Central memory CD8-positive, alpha-beta T cell (primary cell): ENCODE measurements around the gene PTPN5.
A peak's percentile ranks its signal among the peaks of the same experiment; 100 is the strongest.

ENCODE experiments used
- ATAC-seq: fragments of 150-1000 bp; cut with Tn5 transposase; replicated peaks from 2 replicates; pipeline ENCODE4 v1.10.0; 2022; ENCODE audit warnings: mild to moderate bottlenecking, moderate FRiP score, moderate number of reproducible peaks; ENCODE audit not compliant: poor library complexity, severe bottlenecking; ENCODE audit errors: extremely low read depth
- DNase-seq, 2 donors: peaks; one replicate each; pipeline ENCODE4 v3.0.0; 2021; ENCODE audit warnings: low spot score in 2 of 2
- H3K27ac Mint-ChIP-seq: one replicate; pipeline ENCODE4 v1.8.0; 2022; ENCODE audit warnings: low read depth, mild to moderate bottlenecking, moderate library complexity, mixed read lengths
- H3K27me3 Mint-ChIP-seq: one replicate; pipeline ENCODE4 v1.8.0; 2022; ENCODE audit warnings: mixed read lengths
- H3K36me3 Mint-ChIP-seq: one replicate; pipeline ENCODE4 v1.8.0; 2022; ENCODE audit warnings: mild to moderate bottlenecking, moderate library complexity, mixed read lengths; ENCODE audit not compliant: insufficient read depth
- H3K4me1 Mint-ChIP-seq: one replicate; pipeline ENCODE4 v1.8.0; 2022; ENCODE audit warnings: mixed read lengths
- H3K4me3 Mint-ChIP-seq: one replicate; pipeline ENCODE4 v1.8.0; 2022; ENCODE audit warnings: mild to moderate bottlenecking, moderate library complexity, mixed read lengths
- H3K9me3 Mint-ChIP-seq: one replicate; pipeline ENCODE4 v1.8.0; 2022; ENCODE audit warnings: mixed read lengths

Gene PTPN5

GRCh38 chr11:18730020-18730419 is 61.6 kb downstream of the PTPN5 start:
- ATAC-seq: no peak
- peaks cover 11% of the 10 kb centered on the region for H3K4me1 Mint-ChIP-seq
- H3K36me3 Mint-ChIP-seq: no peaks in the 10 kb centered on the region

GRCh38 chr11:18729426-18729825 is 62.2 kb downstream of the PTPN5 start:
- H3K9me3 Mint-ChIP-seq: no peaks in the 10 kb centered on the region
- peaks cover 11% of the 10 kb centered on the region for H3K4me1 Mint-ChIP-seq
- ATAC-seq: no peak
- DNase-seq: no peak
- H3K4me3 Mint-ChIP-seq: no peak overlapping the region
- no peaks in the 10 kb centered on the region for H3K27me3 Mint-ChIP-seq
- H3K27ac Mint-ChIP-seq: no peak overlapping the region
- no peaks in the 10 kb centered on the region for H3K36me3 Mint-ChIP-seq

More at GRCh38 chr11:18730020-18730419, 61.6 kb downstream of the PTPN5 start:
- H3K4me3 Mint-ChIP-seq: no peak overlapping the region
- no peaks in the 10 kb centered on the region for H3K9me3 Mint-ChIP-seq
- no peak overlapping the region for H3K27ac Mint-ChIP-seq
- peaks cover 3% of the 10 kb centered on the region for H3K27me3 Mint-ChIP-seq
- DNase-seq: no peak

- Mint-ChIP-seq H3K4me3 (no peak overlapping the region), H3K36me3 (no peaks in the 10 kb centered on the region), H3K27me3 (no peaks in the 10 kb centered on the region), H3K27ac (no peak overlapping the region), H3K4me1 (peaks cover 11% of the 10 kb centered on the region), H3K9me3 (no peaks in the 10 kb centered on the region)
- no peak for DNase-seq
- ATAC-seq: no peak
Measured at GRCh38 chr11:18728658-18729057, 62.9 kb downstream of the PTPN5 start.

GRCh38 chr11:18727479-18728236 is 63.9 kb downstream of the PTPN5 start:
- H3K27me3 Mint-ChIP-seq: no peaks in the 10 kb centered on the region

GRCh38 chr11:18726040-18726439 is 65.6 kb downstream of the PTPN5 start, which contains the start of gene IGSF22:
Gene IGSF22 (minus strand): TSS chr11:18726188. CDS start chr11:18724236, 1,952 bp downstream.
- no peak within 1 kb of the TSS for H3K27ac Mint-ChIP-seq
- H3K4me1 Mint-ChIP-seq: peaks cover 17% of the 10 kb centered on the region
- no peaks in the 10 kb centered on the region for H3K9me3 Mint-ChIP-seq
- ATAC-seq: no peak
- peaks cover 1% of the 10 kb centered on the region for H3K36me3 Mint-ChIP-seq
- H3K4me3 Mint-ChIP-seq: no peak within 1 kb of the TSS
- no peak for DNase-seq
- H3K27me3 Mint-ChIP-seq: no peaks in the 10 kb centered on the region

More at GRCh38 chr11:18727479-18728236, 63.9 kb downstream of the PTPN5 start:
- Mint-ChIP-seq H3K36me3 (no peaks in the 10 kb centered on the region), H3K9me3 (no peaks in the 10 kb centered on the region), H3K27ac (no peak overlapping the region), H3K4me3 (no peak overlapping the region), H3K4me1 (peaks cover 11% of the 10 kb centered on the region)
- ATAC-seq: no peak
- no peak for DNase-seq

GRCh38 chr11:18723991-18724390 is 67.6 kb downstream of the PTPN5 start:
- Mint-ChIP-seq H3K9me3 (no peaks in the 10 kb centered on the region), H3K36me3 (peaks cover 1% of the 10 kb centered on the region), H3K27me3 (no peaks in the 10 kb centered on the region), H3K27ac (no peak overlapping the region), H3K4me3 (no peak overlapping the region), H3K4me1 (peaks cover 28% of the 10 kb centered on the region)
- no peak for ATAC-seq
- no peak for DNase-seq

GRCh38 chr11:18722293-18722637 is 69.3 kb downstream of the PTPN5 start:
- peaks cover 22% of the 10 kb centered on the region for H3K4me1 Mint-ChIP-seq
- H3K27ac Mint-ChIP-seq: no peak overlapping the region
- H3K4me3 Mint-ChIP-seq: peak overlapping the region; percentile 84
- DNase-seq (no peak), ATAC-seq (no peak)
- no peaks in the 10 kb centered on the region for H3K27me3 Mint-ChIP-seq
- no peaks in the 10 kb centered on the region for H3K9me3 Mint-ChIP-seq
- peaks cover 1% of the 10 kb centered on the region for H3K36me3 Mint-ChIP-seq

GRCh38 chr11:18721561-18722292 is 69.9 kb downstream of the PTPN5 start:
- Mint-ChIP-seq H3K27ac (no peak overlapping the region), H3K4me3 (peak overlapping the region; percentile 84), H3K27me3 (no peaks in the 10 kb centered on the region), H3K36me3 (peaks cover 1% of the 10 kb centered on the region), H3K9me3 (no peaks in the 10 kb centered on the region), H3K4me1 (peaks cover 22% of the 10 kb centered on the region)
- no peak for DNase-seq
- peak; percentile 64 for ATAC-seq

- Mint-ChIP-seq H3K9me3 (no peaks in the 10 kb centered on the region), H3K4me1 (peaks cover 22% of the 10 kb centered on the region), H3K36me3 (peaks cover 1% of the 10 kb centered on the region), H3K27me3 (no peaks in the 10 kb centered on the region), H3K27ac (no peak overlapping the region), H3K4me3 (peak overlapping the region; percentile 84)
- DNase-seq: peak; percentile 66 to 71
- ATAC-seq: peak; percentile 89
Measured at GRCh38 chr11:18720808-18721560, 70.6 kb downstream of the PTPN5 start.

- H3K4me1 Mint-ChIP-seq: peaks cover 22% of the 10 kb centered on the region
- ATAC-seq (no peak), DNase-seq (no peak)
- no peaks in the 10 kb centered on the region for H3K9me3 Mint-ChIP-seq
- peaks cover 1% of the 10 kb centered on the region for H3K36me3 Mint-ChIP-seq
- peak overlapping the region; percentile 84 for H3K4me3 Mint-ChIP-seq
- peaks cover 3% of the 10 kb centered on the region for H3K27me3 Mint-ChIP-seq
- no peak overlapping the region for H3K27ac Mint-ChIP-seq
Measured at GRCh38 chr11:18720091-18720807, 71.3 kb downstream of the PTPN5 start.

- Mint-ChIP-seq H3K27me3 (peaks cover 12% of the 10 kb centered on the region), H3K27ac (no peak overlapping the region), H3K9me3 (no peaks in the 10 kb centered on the region), H3K4me1 (peaks cover 6% of the 10 kb centered on the region), H3K4me3 (no peak overlapping the region), H3K36me3 (no peaks in the 10 kb centered on the region)
- ATAC-seq (no peak), DNase-seq (no peak)
Measured at GRCh38 chr11:18715476-18715875, 76.1 kb downstream of the PTPN5 start.

GRCh38 chr11:18714443-18714780 is 77.2 kb downstream of the PTPN5 start:
- ATAC-seq (no peak), DNase-seq (no peak)
- no peak overlapping the region for H3K27ac Mint-ChIP-seq
- no peaks in the 10 kb centered on the region for H3K36me3 Mint-ChIP-seq
- peaks cover 12% of the 10 kb centered on the region for H3K27me3 Mint-ChIP-seq
- H3K9me3 Mint-ChIP-seq: no peaks in the 10 kb centered on the region
- H3K4me3 Mint-ChIP-seq: no peak overlapping the region
- no peaks in the 10 kb centered on the region for H3K4me1 Mint-ChIP-seq
